HepG2 (cell line): ENCODE results near the gene PITX3. TPM values are rescaled to one million over a fixed set of nuclear protein-coding genes. Genes with fewer than 3 reads are reported as not detected.

Experiments
- ATAC-seq: fragments of 200-7000 bp; cut with Tn5 transposase; 3 replicates; pipeline ENCODE4 v1.9.1; 2020; ENCODE audit warnings: mild to moderate bottlenecking, moderate library complexity
- BruUV-seq: library from RNA; stranded (reverse); fragments of 400-500 nt; replicated peaks from 2 replicates; lab custom pipeline; 2021; lab: Mats Ljungman, UMichigan
- CTCF ChIA-PET: fragments of 300-600 bp; formaldehyde crosslinking; extraction: SDS; loops from one replicate; lab custom pipeline; 2021; ENCODE audit warnings: low total read pairs, inconsistent platforms, low intra/inter-chr PET ratio; lab: Yijun Ruan, JAX
- POLR2A ChIA-PET: fragments of 350-600 bp; sonication (Branson Sonifier 250); formaldehyde crosslinking; loops from one replicate; lab custom pipeline; 2020; ENCODE audit warnings: antibody characterized with exemption, inconsistent platforms; lab: Yijun Ruan, JAX
- DNase-seq: peaks from one replicate; pipeline ENCODE4 v3.0.0-alpha.2; 2015; ENCODE audit warnings: low spot score
- FAIRE-seq: peaks from 3 replicates; lab custom pipeline; 2011; peaks lifted over from hg19 to GRCh38; lab: Jason Lieb, UNC
- H2AFZ ChIP-seq: one replicate; pipeline ENCODE4 v1.6.1; 2011; ENCODE audit warnings: low read length, inconsistent platforms
- H3K27ac ChIP-seq: fragments of 300-600 bp; 3 replicates; pipeline ENCODE4 v1.8.0; 2011; ENCODE audit warnings: mixed run types, mild to moderate bottlenecking, mixed read lengths, low read length, inconsistent platforms; ENCODE audit not compliant: insufficient read depth; ENCODE audit errors: extremely low read length
- H3K27me3 ChIP-seq, 2 experiments: fragments of 200-600 bp in 1 of 2; 2 replicates in 1 of 2; 3 replicates in 1 of 2; pipeline versions ENCODE4 v1.6.0 to v1.8.0; 2011; ENCODE audit warnings: low read length in 2 of 2, mild to moderate bottlenecking in 2 of 2, moderate library complexity in 2 of 2, inconsistent platforms in 1 of 2; ENCODE audit not compliant: insufficient read depth in 2 of 2, control insufficient read depth in 1 of 2
- H3K36me3 ChIP-seq, 2 experiments: fragments of 200-600 bp in 1 of 2; replicated peaks in 1 of 2; 2 replicates in 1 of 2; 3 replicates in 1 of 2; pipeline versions ENCODE4 v1.5.1 to v1.8.0; 2011; ENCODE audit warnings: low read length in 2 of 2, inconsistent platforms in 1 of 2; ENCODE audit not compliant: insufficient read depth in 2 of 2, control insufficient read depth in 1 of 2
- H3K4me1 ChIP-seq: 2 replicates; pipeline ENCODE4 v1.5.1; 2012; ENCODE audit warnings: low read length, inconsistent platforms; ENCODE audit not compliant: insufficient read depth
- H3K4me2 ChIP-seq: 2 replicates; pipeline ENCODE4 v1.6.0; 2011; ENCODE audit warnings: low read depth, low read length, inconsistent platforms
- H3K4me3 ChIP-seq, 3 experiments: fragments of 200-600 bp in 1 of 3; sonication (generic), shearing (Covaris generic) in 1 of 3; replicated peaks in 1 of 3; 2 replicates each; pipeline ENCODE4 v1.5.1; 2011 to 2016; ENCODE audit warnings: low read length in 3 of 3, inconsistent platforms in 2 of 3, low read depth in 2 of 3, mild to moderate bottlenecking in 2 of 3, control low read depth in 1 of 3, mixed read lengths in 1 of 3; ENCODE audit not compliant: insufficient read depth in 1 of 3
- H3K79me2 ChIP-seq: one replicate; pipeline ENCODE4 v1.6.1; 2011; ENCODE audit warnings: low read length, inconsistent platforms; ENCODE audit not compliant: insufficient read depth
- H3K9ac ChIP-seq: 2 replicates; pipeline ENCODE4 v1.6.0; 2011; ENCODE audit warnings: mild to moderate bottlenecking, low read depth, low read length, inconsistent platforms; ENCODE audit not compliant: insufficient read depth
- H3K9me3 ChIP-seq: 2 replicates; pipeline ENCODE4 v1.5.1; 2012; ENCODE audit warnings: mild to moderate bottlenecking, low read length
- H4K20me1 ChIP-seq: 2 replicates; pipeline ENCODE4 v1.6.0; 2011; ENCODE audit warnings: inconsistent platforms, mild to moderate bottlenecking, low read length, moderate library complexity; ENCODE audit not compliant: insufficient read depth
- LCORL ChIP-seq, 2 experiments: fragments of 450-650 bp in 1 of 2; sonication (generic) in 1 of 2; formaldehyde crosslinking in 1 of 2; IDR thresholded peaks; 2 replicates each; pipeline versions ENCODE4 v1.5.0 to v1.6.1; 2017 to 2020; ENCODE audit warnings: antibody characterized with exemption in 1 of 2, missing genetic modification reagents in 1 of 2
- MED13 ChIP-seq: sonication (generic); formaldehyde crosslinking; IDR thresholded peaks from 2 replicates; pipeline ENCODE4 v1.5.0; 2020; ENCODE audit warnings: missing genetic modification reagents
- SCMH1 ChIP-seq: sonication (generic); formaldehyde crosslinking; IDR thresholded peaks from 2 replicates; pipeline ENCODE4 v1.9.0; 2021; ENCODE audit warnings: missing genetic modification reagents, mild to moderate bottlenecking, borderline replicate concordance
- SP140L ChIP-seq: sonication (generic); formaldehyde crosslinking; IDR thresholded peaks from 2 replicates; pipeline ENCODE4 v1.4.0; 2020; ENCODE audit warnings: missing genetic modification reagents, borderline replicate concordance
- TBX3 ChIP-seq: fragments of 450-650 bp; IDR thresholded peaks from 2 replicates; pipeline ENCODE4 v1.6.1; 2017; ENCODE audit warnings: antibody characterized with exemption, mild to moderate bottlenecking, inconsistent platforms, borderline replicate concordance
- ZBTB3 ChIP-seq: sonication (generic); formaldehyde crosslinking; IDR thresholded peaks from 2 replicates; pipeline ENCODE4 v1.4.0; 2020; ENCODE audit warnings: low read depth, mild to moderate bottlenecking, moderate library complexity, missing genetic modification reagents, borderline replicate concordance
- ZNF549 ChIP-seq: sonication (generic); formaldehyde crosslinking; IDR thresholded peaks from 2 replicates; pipeline ENCODE4 v1.5.0; 2020; ENCODE audit warnings: missing genetic modification reagents
- ZNF652 ChIP-seq: IDR thresholded peaks from 2 replicates; pipeline ENCODE4 v1.6.1; 2016; ENCODE audit warnings: low read depth, borderline replicate concordance
- WGBS: methylation state at CpG from one replicate; pipeline ENCODE4 v1.1.6; 2017; ENCODE audit warnings: low lambda C conversion rate; 5-methylcytosine and 5-hydroxymethylcytosine counted together
- in situ Hi-C: cut with HindIII; loops from 2 replicates; pipeline ENCODE4 v1.10.0; 2017; ENCODE audit warnings: low pct_unique_long_range_greater_than_20kb; ENCODE audit not compliant: extremely low pct_ligation_motif_present
- intact Hi-C: fragments of 100-400 bp; cut with micrococcal nuclease; formaldehyde crosslinking; loops from one replicate; pipeline ENCODE4 v1.10.0; 2022; ENCODE audit not compliant: unreplicated experiment
- polyA plus RNA-seq, 8 experiments: library from polyadenylated mRNA; depleted of rRNA in 3 of 8; stranded (reverse) in 7 of 8; unstranded in 1 of 8; fragments of >200 nt; fragmentation: Illumina TruSeq in 4 of 8; extraction: Trizol in 4 of 8; gene quantifications; 2 replicates each; pipeline versions ENCODE4 v1.2.1 to v1.2.3, GENCODE V29; 2011 to 2016; ENCODE audit warnings: low read depth in 4 of 8, missing spikeins in 1 of 8, mixed read lengths in 1 of 8; ENCODE audit not compliant: insufficient read depth in 1 of 8
- total RNA-seq, 5 experiments: library from RNA; depleted of rRNA; stranded (reverse); fragments of >200 nt; fragmentation: Illumina TruSeq; extraction: Trizol; gene quantifications; 2 replicates each; pipeline ENCODE4 v1.2.3, GENCODE V29; 2016; ENCODE audit warnings: low read depth in 1 of 5
- TF ChIP-seq, protein P1 (sequence below): sonication (generic); formaldehyde crosslinking; IDR thresholded peaks from 2 replicates; pipeline ENCODE4 v1.4.0; 2020; ENCODE audit warnings: missing genetic modification reagents, borderline replicate concordance
- TF ChIP-seq, protein P2 (sequence below): sonication (generic); formaldehyde crosslinking; IDR thresholded peaks from 2 replicates; pipeline ENCODE4 v1.5.0; 2020; ENCODE audit warnings: missing genetic modification reagents, mild to moderate bottlenecking, borderline replicate concordance
- TF ChIP-seq, protein P3 (sequence below): sonication (generic); formaldehyde crosslinking; IDR thresholded peaks from 2 replicates; pipeline ENCODE4 v1.5.1; 2020; ENCODE audit warnings: missing genetic modification reagents, mild to moderate bottlenecking, borderline replicate concordance

The PITX3 gene
- total and polyA plus RNA-seq, 2 of the 13 experiments (the other 11 are each of a cell fraction or from before 2014, with no cell fraction given): not detected

DNA sequence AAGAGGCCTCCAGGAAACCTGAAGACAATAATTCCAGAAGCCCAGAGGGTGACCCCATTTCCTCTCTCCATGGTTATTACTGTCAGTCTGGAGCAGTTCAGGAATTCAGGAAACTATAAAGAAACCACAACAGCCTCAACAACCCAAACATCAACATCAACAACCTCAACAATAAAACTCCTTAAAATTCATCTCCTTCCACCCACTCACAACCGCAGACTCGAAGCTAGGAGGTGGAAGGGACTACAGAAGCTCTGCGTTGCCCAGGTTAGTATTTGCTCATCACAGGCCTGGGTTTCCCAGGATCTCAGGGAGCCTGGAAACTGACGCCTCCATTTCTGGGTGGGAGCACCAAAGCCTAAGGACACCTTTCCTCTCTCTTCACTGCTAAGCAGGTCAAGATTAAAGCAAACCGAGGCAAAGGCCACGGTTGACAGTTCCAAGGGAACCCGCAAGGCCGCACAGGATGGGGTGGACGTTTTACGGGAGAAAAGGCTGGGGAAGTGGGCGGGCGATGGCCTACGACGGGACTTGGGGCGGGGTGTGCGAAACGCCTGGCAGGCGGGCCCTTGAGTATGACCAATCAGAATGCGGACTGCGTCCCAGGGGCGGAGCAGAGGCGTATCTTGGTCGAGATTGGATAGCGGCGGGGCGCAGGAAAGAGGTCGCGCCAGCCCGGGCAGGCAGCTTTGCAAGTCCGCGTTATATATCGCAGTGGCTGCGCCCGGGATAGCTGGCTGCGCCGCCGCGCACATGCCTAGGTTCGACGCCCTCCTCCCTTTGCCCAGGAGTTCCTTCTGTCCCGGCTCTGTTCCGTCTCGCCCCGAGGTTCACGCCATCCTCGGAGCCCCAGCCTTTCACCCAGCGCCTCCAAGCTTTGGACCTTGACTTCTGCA lies 15.4 kb downstream of the PITX3 start, which contains the start of gene ELOVL3:
Gene ELOVL3, plus strand, starts transcription at position 654 of the 896 bp plus-strand sequence. CDS start 250 bp downstream, outside the sequence.
- intact Hi-C loops (loop anchor here (2.0 kb wide), 1 partner anchor 57 kb away; no protein-coding TSS in a partner anchor), in situ Hi-C loops (loop anchor here (5.0 kb wide), 1 partner anchor 126 kb away; no protein-coding TSS in a partner anchor)
- H3K4me3 ChIP-seq: peak within 1 kb of the TSS; percentile 46 to 72 (median 59)
- ChIA-PET CTCF (no interaction called here), POLR2A (interaction anchor here (1.0 to 1.9 kb wide), 4 partner anchors 19 to 437 kb away, joined by 3 to 7 read pairs (median 4); partner anchors contain the start of genes GBF1 and NFKB2)
- BruUV-seq: no TSS peak
- H3K9me3 ChIP-seq: no peaks in the 10 kb centered on the region
- peak within 1 kb of the TSS; percentile 98 for H2AFZ ChIP-seq
- DNase-seq: peak; percentile 90
- peaks cover 31% of the 10 kb centered on the region for H3K4me1 ChIP-seq
- no peaks in the 10 kb centered on the region for H4K20me1 ChIP-seq
- no peaks in the 10 kb centered on the region for H3K79me2 ChIP-seq
- FAIRE-seq: peak; percentile 87
- ATAC-seq: peak; percentile 93
- peak within 1 kb of the TSS; percentile 98 for H3K4me2 ChIP-seq
- peak within 1 kb of the TSS; percentile 66 for H3K9ac ChIP-seq
- no peaks in the 10 kb centered on the region for H3K36me3 ChIP-seq
- no peak within 1 kb of the TSS for H3K27ac ChIP-seq
- peaks cover 0 to 31% of the 10 kb centered on the region in 2 experiments; a peak in 3 of 5 replicates for H3K27me3 ChIP-seq
- 3% methylated on average over 12 of the region's 47 CpGs for WGBS
- TF ChIP-seq, protein P1, sequence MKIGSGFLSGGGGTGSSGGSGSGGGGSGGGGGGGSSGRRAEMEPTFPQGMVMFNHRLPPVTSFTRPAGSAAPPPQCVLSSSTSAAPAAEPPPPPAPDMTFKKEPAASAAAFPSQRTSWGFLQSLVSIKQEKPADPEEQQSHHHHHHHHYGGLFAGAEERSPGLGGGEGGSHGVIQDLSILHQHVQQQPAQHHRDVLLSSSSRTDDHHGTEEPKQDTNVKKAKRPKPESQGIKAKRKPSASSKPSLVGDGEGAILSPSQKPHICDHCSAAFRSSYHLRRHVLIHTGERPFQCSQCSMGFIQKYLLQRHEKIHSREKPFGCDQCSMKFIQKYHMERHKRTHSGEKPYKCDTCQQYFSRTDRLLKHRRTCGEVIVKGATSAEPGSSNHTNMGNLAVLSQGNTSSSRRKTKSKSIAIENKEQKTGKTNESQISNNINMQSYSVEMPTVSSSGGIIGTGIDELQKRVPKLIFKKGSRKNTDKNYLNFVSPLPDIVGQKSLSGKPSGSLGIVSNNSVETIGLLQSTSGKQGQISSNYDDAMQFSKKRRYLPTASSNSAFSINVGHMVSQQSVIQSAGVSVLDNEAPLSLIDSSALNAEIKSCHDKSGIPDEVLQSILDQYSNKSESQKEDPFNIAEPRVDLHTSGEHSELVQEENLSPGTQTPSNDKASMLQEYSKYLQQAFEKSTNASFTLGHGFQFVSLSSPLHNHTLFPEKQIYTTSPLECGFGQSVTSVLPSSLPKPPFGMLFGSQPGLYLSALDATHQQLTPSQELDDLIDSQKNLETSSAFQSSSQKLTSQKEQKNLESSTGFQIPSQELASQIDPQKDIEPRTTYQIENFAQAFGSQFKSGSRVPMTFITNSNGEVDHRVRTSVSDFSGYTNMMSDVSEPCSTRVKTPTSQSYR: no peak
- TF ChIP-seq ZNF549 (no peak), ZBTB3 (CRISPR knock-in tag) (peak; percentile 89), MED13 (CRISPR knock-in tag) (no peak; the same call in 1 of the 2 replicates), ZNF652 (no peak), TBX3 (no peak), SCMH1 (CRISPR knock-in tag) (no peak), SP140L (CRISPR knock-in tag) (no peak), LCORL (IDR thresholded peaks at IDR 0.05) (no peak), LCORL (CRISPR knock-in tag; IDR thresholded peaks at IDR 0.05) (no peak)
- TF ChIP-seq, protein P2, sequence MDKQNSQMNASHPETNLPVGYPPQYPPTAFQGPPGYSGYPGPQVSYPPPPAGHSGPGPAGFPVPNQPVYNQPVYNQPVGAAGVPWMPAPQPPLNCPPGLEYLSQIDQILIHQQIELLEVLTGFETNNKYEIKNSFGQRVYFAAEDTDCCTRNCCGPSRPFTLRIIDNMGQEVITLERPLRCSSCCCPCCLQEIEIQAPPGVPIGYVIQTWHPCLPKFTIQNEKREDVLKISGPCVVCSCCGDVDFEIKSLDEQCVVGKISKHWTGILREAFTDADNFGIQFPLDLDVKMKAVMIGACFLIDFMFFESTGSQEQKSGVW (CRISPR knock-in tag): no peak
- TF ChIP-seq, protein P3, sequence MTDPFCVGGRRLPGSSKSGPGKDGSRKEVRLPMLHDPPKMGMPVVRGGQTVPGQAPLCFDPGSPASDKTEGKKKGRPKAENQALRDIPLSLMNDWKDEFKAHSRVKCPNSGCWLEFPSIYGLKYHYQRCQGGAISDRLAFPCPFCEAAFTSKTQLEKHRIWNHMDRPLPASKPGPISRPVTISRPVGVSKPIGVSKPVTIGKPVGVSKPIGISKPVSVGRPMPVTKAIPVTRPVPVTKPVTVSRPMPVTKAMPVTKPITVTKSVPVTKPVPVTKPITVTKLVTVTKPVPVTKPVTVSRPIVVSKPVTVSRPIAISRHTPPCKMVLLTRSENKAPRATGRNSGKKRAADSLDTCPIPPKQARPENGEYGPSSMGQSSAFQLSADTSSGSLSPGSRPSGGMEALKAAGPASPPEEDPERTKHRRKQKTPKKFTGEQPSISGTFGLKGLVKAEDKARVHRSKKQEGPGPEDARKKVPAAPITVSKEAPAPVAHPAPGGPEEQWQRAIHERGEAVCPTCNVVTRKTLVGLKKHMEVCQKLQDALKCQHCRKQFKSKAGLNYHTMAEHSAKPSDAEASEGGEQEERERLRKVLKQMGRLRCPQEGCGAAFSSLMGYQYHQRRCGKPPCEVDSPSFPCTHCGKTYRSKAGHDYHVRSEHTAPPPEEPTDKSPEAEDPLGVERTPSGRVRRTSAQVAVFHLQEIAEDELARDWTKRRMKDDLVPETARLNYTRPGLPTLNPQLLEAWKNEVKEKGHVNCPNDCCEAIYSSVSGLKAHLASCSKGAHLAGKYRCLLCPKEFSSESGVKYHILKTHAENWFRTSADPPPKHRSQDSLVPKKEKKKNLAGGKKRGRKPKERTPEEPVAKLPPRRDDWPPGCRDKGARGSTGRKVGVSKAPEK: no peak
